HG03135 (cell line): ENCODE data around the gene GLDN.
"Not testable (repeated sequence)": the region's sequence is repeated elsewhere in the genome, so short reads cannot be mapped to it uniquely, and the experiment has no call there.

ENCODE experiments used
- ATAC-seq: cut with Tn5 transposase; IDR thresholded peaks from one replicate; pipeline ENCODE4 v1.9.1; 2021; ENCODE audit warnings: mild to moderate bottlenecking, moderate library complexity; ENCODE audit not compliant: unreplicated experiment

Gene GLDN

GRCh38 chr15:51443282-51443914 lies 101.9 kb downstream of the GLDN start:
- no peak for ATAC-seq

GRCh38 chr15:51444112-51444511 lies 102.7 kb downstream of the GLDN start:
- ATAC-seq, result no peak

- no peak for ATAC-seq
Measured at GRCh38 chr15:51444807-51445206, 103.4 kb downstream of the GLDN start.

- not testable (repeated sequence) for ATAC-seq
Measured at GRCh38 chr15:51446029-51446744, 104.7 kb downstream of the GLDN start.

- ATAC-seq, result no peak
Measured at GRCh38 chr15:51447855-51448621, 106.6 kb downstream of the GLDN start.

GRCh38 chr15:51448622-51449399 lies 107.4 kb downstream of the GLDN start:
- ATAC-seq, result no peak

- ATAC-seq, result no peak
Measured at GRCh38 chr15:51450001-51450400, 108.5 kb downstream of the GLDN start.
